Right lobe of liver (tissue), 6 donors: ENCODE results near the gene PDYN. TPM values are rescaled to one million over a fixed set of nuclear protein-coding genes. Genes with fewer than 3 reads are reported as not detected.
"Not testable (repeated sequence)": the region's sequence is repeated elsewhere in the genome, so short reads cannot be mapped to it uniquely, and the experiment has no call there.

Experiments used
- ATAC-seq, 4 donors: fragments of 200-7000 bp; cut with Tn5 transposase; one replicate each; pipeline ENCODE4 v1.9.1; 2020; ENCODE audit warnings: mild to moderate bottlenecking in 4 of 4, moderate library complexity in 4 of 4
- DNase-seq, 3 donors: peaks; one replicate each; pipeline ENCODE4 v3.0.0-alpha.2; 2020
- H3K27ac ChIP-seq, 3 donors: fragments of 200-600 bp; one replicate each; pipeline ENCODE4 v1.8.0; 2022
- H3K27me3 ChIP-seq, 2 donors: fragments of 200-600 bp; one replicate each; pipeline ENCODE4 v1.8.0; 2022
- H3K36me3 ChIP-seq, 4 donors: fragments of 200-600 bp; sonication (generic) in 1 of 4; one replicate each; pipeline versions ENCODE4 v1.5.1 to v1.8.0; 2017 to 2022; ENCODE audit warnings: control low read depth in 1 of 4
- H3K4me1 ChIP-seq, 4 donors: fragments of 200-600 bp; sonication (generic) in 1 of 4; one replicate each; pipeline versions ENCODE4 v1.5.1 to v1.8.0; 2017 to 2022; ENCODE audit warnings: control low read depth in 1 of 4
- H3K4me3 ChIP-seq, 3 donors: fragments of 200-600 bp; one replicate each; pipeline ENCODE4 v1.8.0; 2022
- H3K9me3 ChIP-seq, 4 donors: fragments of 200-600 bp; sonication (generic) in 1 of 4; one replicate each; pipeline versions ENCODE4 v1.5.1 to v1.8.0; 2017 to 2022; ENCODE audit warnings: control low read depth in 1 of 4
- CTCF ChIP-seq, 4 donors: fragments of 200-600 bp in 3 of 4; fragments of 450-650 bp in 1 of 4; IDR thresholded peaks; one replicate each; pipeline versions ENCODE4 v1.5.1 to v1.8.0; 2016 to 2022; ENCODE audit warnings: antibody characterized with exemption in 4 of 4, mild to moderate bottlenecking in 2 of 4
- POLR2A ChIP-seq: fragments of 450-650 bp; IDR thresholded peaks from one replicate; pipeline ENCODE4 v1.6.1; 2017; ENCODE audit warnings: antibody characterized with exemption, mild to moderate bottlenecking
- WGBS: methylation state at CpG from one replicate; pipeline ENCODE4 v1.1.6; 2018; ENCODE audit warnings: low coverage, low lambda C conversion rate; ENCODE audit not compliant: insufficient coverage; ENCODE audit errors: missing lambda C conversion rate; 5-methylcytosine and 5-hydroxymethylcytosine counted together
- intact Hi-C, 2 donors: fragments of 100-400 bp; cut with DNase I; formaldehyde crosslinking; loops; one replicate each; pipeline versions ENCODE4 v1.11.2 to v1.14.1; 2022
- long read RNA-seq: library from polyadenylated mRNA; unstranded; transcript quantifications from one replicate; pipeline ENCODE4 v2.0.0, GENCODE V29; 2019
- total RNA-seq, 6 experiments: library from RNA; depleted of rRNA in 2 of 6; stranded (reverse); fragments of >200 nt in 2 of 6; fragmentation: NEBNext Ultra II Directional in 3 of 6; extraction: Animal tissue kit (Norgen Biotek cat#: 25700) in 3 of 6; gene quantifications; one replicate each; pipeline versions ENCODE4 v1.1.0 to v1.2.4, GENCODE V29; 2016 to 2023
- donor health status: DM: no; HTN: yes; CAD: no.
- donor health status: DM: no; HTN: no; CAD: no.
- donor health status: DM: no; HTN: no; CAD: no.
- donor health status: DM: no; HTN: yes; CAD: no.
- donor health status: DM: no; HTN: yes; CAD: no.

PDYN gene
- not detected for total RNA-seq
- long read RNA-seq: 0 reads

DNA sequence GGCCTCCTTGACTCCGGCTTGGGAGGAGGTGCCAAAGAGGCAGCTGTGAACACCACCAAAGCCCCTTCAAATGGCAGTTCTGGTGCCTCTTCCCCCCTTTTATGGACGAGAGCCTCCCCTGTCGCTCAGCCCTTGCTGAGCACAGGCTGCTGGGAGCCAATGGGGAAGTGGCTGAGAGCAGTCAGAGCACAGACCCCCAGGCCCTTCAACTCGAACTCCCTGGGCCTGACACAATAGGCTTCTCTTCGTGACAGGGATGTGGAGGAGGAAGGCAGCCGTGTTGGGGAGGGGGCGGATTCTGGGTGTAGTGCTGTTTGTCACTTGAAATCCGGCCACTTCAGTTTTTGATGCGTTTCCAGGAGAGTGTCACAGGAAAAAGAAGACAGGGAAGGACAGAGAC lies at the start of gene PDYN:
Gene PDYN (minus strand): TSS at position 73 of the 400 bp plus-strand sequence. CDS start 10,974 bp downstream, outside the sequence.
- 22% methylated on average over 4 of the region's 9 CpGs for WGBS
- no peaks in the 10 kb centered on the region for H3K36me3 ChIP-seq
- no peaks in the 10 kb centered on the region for H3K27me3 ChIP-seq
- no peak within 1 kb of the TSS for H3K4me3 ChIP-seq
- no peak for TF ChIP-seq POLR2A
- TF ChIP-seq CTCF (IDR thresholded peaks at IDR 0.05): no peak
- no peaks in the 10 kb centered on the region for H3K9me3 ChIP-seq
- H3K4me1 ChIP-seq: no peaks in the 10 kb centered on the region
- DNase-seq: no peak
- intact Hi-C loops: no loop called here
- no peak for ATAC-seq
- H3K27ac ChIP-seq: no peak within 1 kb of the TSS

GRCh38 chr20:2042400-2042799 lies 48.5 kb upstream of the PDYN start:
- WGBS: 41% methylated on average over 6 of the region's 6 CpGs
- Histone ChIP-seq H3K27ac (no peak overlapping the region), H3K4me3 (no peak overlapping the region), H3K4me1 (no peaks in the 10 kb centered on the region), H3K36me3 (no peaks in the 10 kb centered on the region), H3K9me3 (no peaks in the 10 kb centered on the region), H3K27me3 (no peaks in the 10 kb centered on the region)
- intact Hi-C loops: no loop called here
- DNase-seq (no peak), ATAC-seq (no peak)
- no peak for TF ChIP-seq CTCF (IDR thresholded peaks at IDR 0.05)
- TF ChIP-seq POLR2A: no peak

GRCh38 chr20:2038161-2038560 lies 44.3 kb upstream of the PDYN start:
- ATAC-seq (no peak), DNase-seq (no peak)
- intact Hi-C loops: no loop called here
- 28% methylated on average over 3 of the region's 3 CpGs for WGBS
- no peaks in the 10 kb centered on the region for H3K36me3 ChIP-seq
- no peaks in the 10 kb centered on the region for H3K27me3 ChIP-seq
- H3K4me1 ChIP-seq: no peaks in the 10 kb centered on the region
- no peak for TF ChIP-seq CTCF (IDR thresholded peaks at IDR 0.05)
- TF ChIP-seq POLR2A: no peak
- no peak overlapping the region for H3K27ac ChIP-seq
- no peaks in the 10 kb centered on the region for H3K9me3 ChIP-seq
- H3K4me3 ChIP-seq: no peak overlapping the region

GRCh38 chr20:2037296-2037914 lies 43.5 kb upstream of the PDYN start:
- intact Hi-C loops: no loop called here
- no peak for DNase-seq
- 57% methylated on average over 3 of the region's 4 CpGs for WGBS
- Histone ChIP-seq H3K4me3 (no peak overlapping the region), H3K9me3 (no peaks in the 10 kb centered on the region), H3K27me3 (no peaks in the 10 kb centered on the region), H3K36me3 (no peaks in the 10 kb centered on the region), H3K4me1 (no peaks in the 10 kb centered on the region), H3K27ac (no peak overlapping the region)
- TF ChIP-seq CTCF (IDR thresholded peaks at IDR 0.05) (no peak), POLR2A (no peak)
- ATAC-seq: no peak

- H3K36me3 ChIP-seq, H3K4me3 ChIP-seq, intact Hi-C loops, H3K27me3 ChIP-seq, ATAC-seq, H3K4me1 ChIP-seq, H3K27ac ChIP-seq, DNase-seq, H3K9me3 ChIP-seq: not testable (repeated sequence)
- WGBS: 74% methylated on average over 4 of the region's 4 CpGs
These were observed 42.5 kb upstream of the PDYN start for GRCh38 chr20:2036357-2036756.
